DND-41 (cell line): ENCODE measurements around the gene PLXNC1.
A peak's percentile ranks its signal among the peaks of the same experiment; 100 is the strongest.

ENCODE experiments used
- EZH2 ChIP-seq: IDR thresholded peaks from 3 replicates; pipeline ENCODE4 v1.6.1; 2012; ENCODE audit warnings: borderline replicate concordance, low read depth, mild to moderate bottlenecking, moderate library complexity, low read length, inconsistent platforms; ENCODE audit not compliant: severe bottlenecking
- TF ChIP-seq, protein P1 (sequence below): IDR thresholded peaks from 2 replicates; pipeline ENCODE4 v1.5.1; 2012; ENCODE audit warnings: borderline replicate concordance, low read length, moderate library complexity, mild to moderate bottlenecking; ENCODE audit not compliant: poor library complexity, severe bottlenecking; ENCODE audit errors: extremely low read depth

DNA sequence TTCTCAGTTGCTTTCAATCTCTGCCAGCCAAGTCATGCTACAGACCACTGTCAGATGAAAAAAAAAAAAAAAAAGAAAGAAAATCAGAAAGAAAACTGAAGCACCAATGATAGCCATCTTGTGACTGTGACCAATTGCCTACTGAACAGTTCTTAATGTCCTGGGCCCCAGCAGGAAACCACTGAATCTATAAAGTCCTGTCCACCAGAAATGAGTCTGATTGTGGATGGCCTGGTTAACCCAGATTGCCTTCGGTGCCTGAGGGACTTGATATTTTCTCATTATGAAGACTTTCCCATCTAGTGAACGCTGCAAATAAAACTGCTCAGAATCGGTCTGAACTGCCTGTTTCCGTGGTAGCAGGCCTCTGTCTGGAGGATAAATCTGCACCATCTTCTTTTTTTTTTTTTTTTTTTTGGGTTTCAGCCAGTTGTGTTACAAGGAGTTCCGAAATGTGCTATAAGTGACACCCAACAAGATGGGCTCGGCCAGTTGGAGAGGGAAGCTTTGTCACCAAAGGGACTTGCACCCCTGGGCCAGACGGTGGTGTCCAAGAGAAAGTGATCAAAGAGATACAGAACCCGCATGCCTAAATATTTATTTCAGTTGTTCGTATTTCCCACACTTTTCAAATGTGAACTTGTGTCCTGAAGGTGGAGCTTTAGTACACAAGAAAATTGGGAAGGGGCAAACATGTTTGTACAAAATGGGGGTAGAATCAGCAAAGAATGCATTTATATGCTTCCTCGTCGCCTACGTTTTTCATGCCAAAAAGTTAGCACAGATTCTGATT, 3.0 kb upstream of the PLXNC1 start:
- no peak for TF ChIP-seq EZH2
- TF ChIP-seq, protein P1, sequence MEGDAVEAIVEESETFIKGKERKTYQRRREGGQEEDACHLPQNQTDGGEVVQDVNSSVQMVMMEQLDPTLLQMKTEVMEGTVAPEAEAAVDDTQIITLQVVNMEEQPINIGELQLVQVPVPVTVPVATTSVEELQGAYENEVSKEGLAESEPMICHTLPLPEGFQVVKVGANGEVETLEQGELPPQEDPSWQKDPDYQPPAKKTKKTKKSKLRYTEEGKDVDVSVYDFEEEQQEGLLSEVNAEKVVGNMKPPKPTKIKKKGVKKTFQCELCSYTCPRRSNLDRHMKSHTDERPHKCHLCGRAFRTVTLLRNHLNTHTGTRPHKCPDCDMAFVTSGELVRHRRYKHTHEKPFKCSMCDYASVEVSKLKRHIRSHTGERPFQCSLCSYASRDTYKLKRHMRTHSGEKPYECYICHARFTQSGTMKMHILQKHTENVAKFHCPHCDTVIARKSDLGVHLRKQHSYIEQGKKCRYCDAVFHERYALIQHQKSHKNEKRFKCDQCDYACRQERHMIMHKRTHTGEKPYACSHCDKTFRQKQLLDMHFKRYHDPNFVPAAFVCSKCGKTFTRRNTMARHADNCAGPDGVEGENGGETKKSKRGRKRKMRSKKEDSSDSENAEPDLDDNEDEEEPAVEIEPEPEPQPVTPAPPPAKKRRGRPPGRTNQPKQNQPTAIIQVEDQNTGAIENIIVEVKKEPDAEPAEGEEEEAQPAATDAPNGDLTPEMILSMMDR, result peak; percentile 66
